HCT116 (cell line): ENCODE measurements around the gene NRP1. TPM values are rescaled to one million over a fixed set of nuclear protein-coding genes. Genes with fewer than 3 reads are reported as not detected.

Experiments
- ATAC-seq: fragments of 200-7000 bp; cut with Tn5 transposase; 2 replicates; pipeline ENCODE4 v1.9.1; 2020; ENCODE audit warnings: mild to moderate bottlenecking, moderate library complexity
- BruUV-seq: library from RNA; stranded (reverse); fragments of 400-500 nt; replicated peaks from 2 replicates; lab custom pipeline; 2021; lab: Mats Ljungman, UMichigan
- CTCF ChIA-PET: fragments of 300-600 bp; sonication (Branson Sonifier 250); formaldehyde crosslinking; loops from one replicate; lab custom pipeline; 2021; ENCODE audit warnings: antibody characterized with exemption; lab: Charles Lee
- POLR2A ChIA-PET: fragments of 300-600, 350-600 bp; sonication (Branson Sonifier 250); formaldehyde crosslinking; loops from one replicate; lab custom pipeline; 2021; ENCODE audit warnings: antibody characterized with exemption; lab: Charles Lee
- RAD21 ChIA-PET, 2 experiments: fragments of 300-600 bp; sonication (Branson Sonifier 250); formaldehyde crosslinking; loops; one replicate each; lab custom pipeline; 2023; ENCODE audit warnings: low total read pairs in 2 of 2; ENCODE audit not compliant: uncharacterized antibody in 2 of 2, unreplicated experiment in 2 of 2, low non-redundant PET in 1 of 2; lab: Charles Lee
- DNase-seq: peaks from one replicate; pipeline ENCODE4 v3.0.0-alpha.2; 2010; ENCODE audit warnings: low read depth, low spot score
- H2AFZ ChIP-seq: fragments of 200-600 bp; shearing (Covaris generic), sonication (generic); 2 replicates; pipeline ENCODE4 v1.6.1; 2017; ENCODE audit warnings: low read depth, mixed run types, mixed read lengths, antibody characterized with exemption, low read length; ENCODE audit not compliant: poor library complexity, severe bottlenecking
- H3K27ac ChIP-seq: 2 replicates; pipeline ENCODE4 v1.5.1; 2012; ENCODE audit warnings: low read depth, low read length
- H3K27me3 ChIP-seq: fragments of 200-600 bp; sonication (generic); 2 replicates; pipeline ENCODE4 v1.6.1; 2016; ENCODE audit warnings: mixed run types, low read length, mixed read lengths; ENCODE audit not compliant: insufficient read depth
- H3K36me3 ChIP-seq, 2 experiments: fragments of 200-500 bp in 1 of 2; fragments of 200-600 bp in 1 of 2; sonication (Bioruptor generic) in 1 of 2; sonication (generic) in 1 of 2; 2 replicates each; pipeline versions ENCODE4 v1.5.1 to v1.6.1; 2014 to 2016; ENCODE audit warnings: low read length in 2 of 2, inconsistent platforms in 1 of 2, mixed read lengths in 1 of 2, mixed run types in 1 of 2; ENCODE audit not compliant: insufficient read depth in 2 of 2, control insufficient read depth in 1 of 2
- H3K4me1 ChIP-seq, 2 experiments: fragments of 200-600 bp in 1 of 2; sonication (generic) in 1 of 2; 2 replicates each; pipeline versions ENCODE4 v1.5.1 to v1.6.1; 2012 to 2017; ENCODE audit warnings: low read length in 2 of 2, inconsistent platforms in 1 of 2, mild to moderate bottlenecking in 1 of 2, mixed read lengths in 1 of 2, mixed run types in 1 of 2, moderate library complexity in 1 of 2; ENCODE audit not compliant: insufficient read depth in 2 of 2, control insufficient read depth in 1 of 2
- H3K4me2 ChIP-seq: fragments of 200-600 bp; sonication (generic); 2 replicates; pipeline ENCODE4 v1.6.1; 2017; ENCODE audit warnings: mixed run types, low read length, mixed read lengths
- H3K4me3 ChIP-seq, 2 experiments: fragments of 200-600 bp in 1 of 2; sonication (generic) in 1 of 2; replicated peaks in 1 of 2; 2 replicates each; pipeline ENCODE4 v1.5.1; 2011 to 2016; ENCODE audit warnings: low read length in 2 of 2, control low read depth in 1 of 2, low read depth in 1 of 2, mild to moderate bottlenecking in 1 of 2, mixed read lengths in 1 of 2, mixed run types in 1 of 2
- H3K79me2 ChIP-seq: fragments of 200-600 bp; sonication (generic); 2 replicates; pipeline ENCODE4 v1.6.1; 2017; ENCODE audit warnings: mild to moderate bottlenecking, mixed run types, low read length, moderate library complexity, mixed read lengths; ENCODE audit not compliant: insufficient read depth
- H3K9ac ChIP-seq: fragments of 200-600 bp; sonication (generic); 2 replicates; pipeline ENCODE4 v1.6.1; 2016; ENCODE audit warnings: low read length, mixed read lengths
- H3K9me2 ChIP-seq: fragments of 200-600 bp; sonication (generic), shearing (Covaris generic); 2 replicates; pipeline ENCODE4 v1.6.1; 2017; ENCODE audit warnings: mixed run types, mild to moderate bottlenecking, moderate library complexity; ENCODE audit not compliant: insufficient read depth
- H3K9me3 ChIP-seq, 2 experiments: fragments of 200-500 bp in 1 of 2; fragments of 200-600 bp in 1 of 2; sonication (Bioruptor generic) in 1 of 2; sonication (generic) in 1 of 2; 2 replicates each; pipeline ENCODE4 v1.6.1; 2014 to 2017; ENCODE audit warnings: low read length in 2 of 2, mixed read lengths in 2 of 2, inconsistent platforms in 1 of 2, low read depth in 1 of 2, mild to moderate bottlenecking in 1 of 2, mixed run types in 1 of 2, moderate library complexity in 1 of 2; ENCODE audit not compliant: control insufficient read depth in 1 of 2, insufficient read depth in 1 of 2
- H4K20me1 ChIP-seq: fragments of 200-600 bp; sonication (generic), shearing (Covaris generic); 2 replicates; pipeline ENCODE4 v1.6.1; 2017; ENCODE audit warnings: mixed run types, mild to moderate bottlenecking, moderate library complexity; ENCODE audit not compliant: insufficient read depth
- CBX3 ChIP-seq: IDR thresholded peaks from 2 replicates; pipeline ENCODE4 v1.6.1; 2012; ENCODE audit warnings: low read depth
- CEBPB ChIP-seq: IDR thresholded peaks from 2 replicates; pipeline ENCODE4 v1.6.1; 2012; ENCODE audit warnings: low read depth
- CTCF ChIP-seq, 3 experiments: fragments of 200-600 bp in 1 of 3; sonication (generic) in 1 of 3; IDR thresholded peaks in 2 of 3; conservative IDR thresholded peaks in 1 of 3; 2 replicates each; pipeline ENCODE4 v1.5.1; 2012 to 2017; ENCODE audit warnings: low read depth in 2 of 3, low read length in 2 of 3, antibody characterized with exemption in 1 of 3, borderline replicate concordance in 1 of 3, control low read depth in 1 of 3, mild to moderate bottlenecking in 1 of 3, mixed read lengths in 1 of 3, mixed run types in 1 of 3, moderate library complexity in 1 of 3; ENCODE audit not compliant: insufficient read depth in 1 of 3
- EGR1 ChIP-seq: IDR thresholded peaks from 2 replicates; pipeline ENCODE4 v1.6.1; 2012; ENCODE audit warnings: low read depth
- ELF1 ChIP-seq: IDR thresholded peaks from 2 replicates; pipeline ENCODE4 v1.6.1; 2012; ENCODE audit warnings: low read depth, borderline replicate concordance
- EZH2 ChIP-seq: fragments of 200-600 bp; sonication (generic); IDR thresholded peaks from 2 replicates; pipeline ENCODE4 v1.6.1; 2017; ENCODE audit warnings: antibody characterized with exemption, mixed run types
- EZH2phosphoT487 ChIP-seq: fragments of 200-600 bp; IDR thresholded peaks from 2 replicates; pipeline ENCODE4 v1.6.1; 2018; ENCODE audit warnings: antibody characterized with exemption, borderline replicate concordance
- FOSL1 ChIP-seq: IDR thresholded peaks from 2 replicates; pipeline ENCODE4 v1.6.1; 2012; ENCODE audit warnings: low read depth
- JUND ChIP-seq: IDR thresholded peaks from 2 replicates; pipeline ENCODE4 v1.6.1; 2012
- MAX ChIP-seq: IDR thresholded peaks from 2 replicates; pipeline ENCODE4 v1.6.1; 2012
- RAD21 ChIP-seq: IDR thresholded peaks from 2 replicates; pipeline ENCODE4 v1.6.1; 2012; ENCODE audit warnings: low read depth, mild to moderate bottlenecking
- SP1 ChIP-seq: IDR thresholded peaks from 2 replicates; pipeline ENCODE4 v1.6.1; 2012; ENCODE audit warnings: low read depth
- SRF ChIP-seq: IDR thresholded peaks from 2 replicates; pipeline ENCODE4 v1.6.1; 2012; ENCODE audit warnings: low read depth
- TCF7L2 ChIP-seq: IDR thresholded peaks from 2 replicates; pipeline ENCODE4 v1.7.0; 2011; ENCODE audit warnings: borderline replicate concordance, inconsistent platforms; ENCODE audit not compliant: insufficient read depth, insufficient read length; ENCODE audit errors: extremely low read depth
- YY1 ChIP-seq: IDR thresholded peaks from 2 replicates; pipeline ENCODE4 v1.6.1; 2011; ENCODE audit warnings: low read length, low read depth, moderate library complexity, mild to moderate bottlenecking; ENCODE audit not compliant: insufficient replicate concordance; ENCODE audit errors: extremely low read depth
- ZFX ChIP-seq: fragments of 450-650 bp; IDR thresholded peaks from 2 replicates; pipeline ENCODE4 v1.6.1; 2017
- ZNF274 ChIP-seq: fragments of 200-500 bp; sonication (Bioruptor generic); IDR thresholded peaks from 2 replicates; pipeline ENCODE4 v1.6.1; 2014; ENCODE audit warnings: mild to moderate bottlenecking, low read depth, low read length, inconsistent platforms
- intact Hi-C: fragments of 100-400 bp; cut with micrococcal nuclease; formaldehyde crosslinking; loops from 2 replicates; pipeline ENCODE4 v1.10.0; 2022
- total RNA-seq: library from RNA; stranded (reverse); gene quantifications from one replicate; pipeline ENCODE4 v1.2.1, GENCODE V29; 2021; ENCODE audit not compliant: unreplicated experiment
- TF ChIP-seq, protein P1 (sequence below): IDR thresholded peaks from 2 replicates; pipeline ENCODE4 v1.6.1; 2012
- TF ChIP-seq, protein P2 (sequence below): IDR thresholded peaks from 2 replicates; pipeline ENCODE4 v1.6.1; 2011; ENCODE audit warnings: mild to moderate bottlenecking, low read length, moderate library complexity; ENCODE audit not compliant: insufficient replicate concordance; ENCODE audit errors: extremely low read depth

NRP1 gene
- total RNA-seq, 1 experiment from 2014 or later, result 3.8 TPM

- no peak overlapping the region for H3K27ac ChIP-seq
Observed at GRCh38 chr10:33150889-33151288, 183.6 kb downstream of the NRP1 start.

More at GRCh38 chr10:33150889-33151288, 183.6 kb downstream of the NRP1 start:
- CTCF ChIA-PET, result no interaction called here
- Histone ChIP-seq H3K4me3 (no peak overlapping the region), H2AFZ (no peak overlapping the region), H3K36me3 (no peaks in the 10 kb centered on the region), H4K20me1 (no peaks in the 10 kb centered on the region), H3K9me2 (no peaks in the 10 kb centered on the region), H3K4me1 (peaks cover 9 to 17% of the 10 kb centered on the region in 2 experiments; a peak in 3 of 4 replicates), H3K27me3 (no peaks in the 10 kb centered on the region)
- intact Hi-C loops, result no loop called here
- RAD21 ChIA-PET, result no interaction called here
- BruUV-seq, result no TSS peak
- POLR2A ChIA-PET, result no interaction called here
- ATAC-seq, result no peak
- no peak for TF ChIP-seq CEBPB
- TF ChIP-seq CBX3, result no peak
- no peak for TF ChIP-seq CTCF (IDR thresholded peaks at IDR 0.05 in 2 of 3, conservative IDR thresholded peaks at IDR 0.05 in 1 of 3; ENCODE audit: borderline replicate concordance in 1 of 3, insufficient read depth in 1 of 3, low read depth in 2 of 3, low read length in 2 of 3)
- no peak for TF ChIP-seq YY1
- no peak for TF ChIP-seq ELF1
- no peak for TF ChIP-seq SP1
- no peak for TF ChIP-seq SRF
- TF ChIP-seq JUND, result no peak
- TF ChIP-seq, protein P1, sequence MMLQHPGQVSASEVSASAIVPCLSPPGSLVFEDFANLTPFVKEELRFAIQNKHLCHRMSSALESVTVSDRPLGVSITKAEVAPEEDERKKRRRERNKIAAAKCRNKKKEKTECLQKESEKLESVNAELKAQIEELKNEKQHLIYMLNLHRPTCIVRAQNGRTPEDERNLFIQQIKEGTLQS, result no peak
- no peak for TF ChIP-seq RAD21
- no peak for TF ChIP-seq EGR1
- TF ChIP-seq EZH2, result no peak
- no peak for TF ChIP-seq MAX
- TF ChIP-seq, protein P2, sequence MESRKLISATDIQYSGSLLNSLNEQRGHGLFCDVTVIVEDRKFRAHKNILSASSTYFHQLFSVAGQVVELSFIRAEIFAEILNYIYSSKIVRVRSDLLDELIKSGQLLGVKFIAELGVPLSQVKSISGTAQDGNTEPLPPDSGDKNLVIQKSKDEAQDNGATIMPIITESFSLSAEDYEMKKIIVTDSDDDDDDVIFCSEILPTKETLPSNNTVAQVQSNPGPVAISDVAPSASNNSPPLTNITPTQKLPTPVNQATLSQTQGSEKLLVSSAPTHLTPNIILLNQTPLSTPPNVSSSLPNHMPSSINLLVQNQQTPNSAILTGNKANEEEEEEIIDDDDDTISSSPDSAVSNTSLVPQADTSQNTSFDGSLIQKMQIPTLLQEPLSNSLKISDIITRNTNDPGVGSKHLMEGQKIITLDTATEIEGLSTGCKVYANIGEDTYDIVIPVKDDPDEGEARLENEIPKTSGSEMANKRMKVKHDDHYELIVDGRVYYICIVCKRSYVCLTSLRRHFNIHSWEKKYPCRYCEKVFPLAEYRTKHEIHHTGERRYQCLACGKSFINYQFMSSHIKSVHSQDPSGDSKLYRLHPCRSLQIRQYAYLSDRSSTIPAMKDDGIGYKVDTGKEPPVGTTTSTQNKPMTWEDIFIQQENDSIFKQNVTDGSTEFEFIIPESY, result no peak
- TF ChIP-seq TCF7L2, result no peak
- no peak for TF ChIP-seq ZFX
- no peak for TF ChIP-seq FOSL1
- TF ChIP-seq EZH2phosphoT487, result no peak
- TF ChIP-seq ZNF274, result no peak
- TF ChIP-seq, all 23 proteins: peak for 0
- DNase-seq, result no peak
- Histone ChIP-seq H3K9ac (no peak overlapping the region), H3K4me2 (no peak overlapping the region), H3K9me3 (no peaks in the 10 kb centered on the region), H3K79me2 (no peaks in the 10 kb centered on the region)
